Gastrocnemius medialis (tissue), 4 donors: ENCODE measurements around the gene EXOSC3.

Experiments
- POLR2A ChIP-seq, 2 donors: fragments of 450-650 bp; IDR thresholded peaks; one replicate each; pipeline ENCODE4 v1.6.1; 2017; ENCODE audit warnings: antibody characterized with exemption in 2 of 2, mild to moderate bottlenecking in 2 of 2, moderate library complexity in 2 of 2
- TF ChIP-seq, protein P1 (sequence below), 5 experiments: fragments of 450-650 bp in 3 of 5; fragments of 200-600 bp in 2 of 5; sonication (generic) in 2 of 5; IDR thresholded peaks in 4 of 5; conservative IDR thresholded peaks in 1 of 5; 1 replicate in 4 of 5; 2 replicates in 1 of 5; pipeline ENCODE4 v1.5.1; 2016 to 2019; ENCODE audit warnings: antibody characterized with exemption in 5 of 5, mild to moderate bottlenecking in 3 of 5, moderate library complexity in 3 of 5

DNA sequence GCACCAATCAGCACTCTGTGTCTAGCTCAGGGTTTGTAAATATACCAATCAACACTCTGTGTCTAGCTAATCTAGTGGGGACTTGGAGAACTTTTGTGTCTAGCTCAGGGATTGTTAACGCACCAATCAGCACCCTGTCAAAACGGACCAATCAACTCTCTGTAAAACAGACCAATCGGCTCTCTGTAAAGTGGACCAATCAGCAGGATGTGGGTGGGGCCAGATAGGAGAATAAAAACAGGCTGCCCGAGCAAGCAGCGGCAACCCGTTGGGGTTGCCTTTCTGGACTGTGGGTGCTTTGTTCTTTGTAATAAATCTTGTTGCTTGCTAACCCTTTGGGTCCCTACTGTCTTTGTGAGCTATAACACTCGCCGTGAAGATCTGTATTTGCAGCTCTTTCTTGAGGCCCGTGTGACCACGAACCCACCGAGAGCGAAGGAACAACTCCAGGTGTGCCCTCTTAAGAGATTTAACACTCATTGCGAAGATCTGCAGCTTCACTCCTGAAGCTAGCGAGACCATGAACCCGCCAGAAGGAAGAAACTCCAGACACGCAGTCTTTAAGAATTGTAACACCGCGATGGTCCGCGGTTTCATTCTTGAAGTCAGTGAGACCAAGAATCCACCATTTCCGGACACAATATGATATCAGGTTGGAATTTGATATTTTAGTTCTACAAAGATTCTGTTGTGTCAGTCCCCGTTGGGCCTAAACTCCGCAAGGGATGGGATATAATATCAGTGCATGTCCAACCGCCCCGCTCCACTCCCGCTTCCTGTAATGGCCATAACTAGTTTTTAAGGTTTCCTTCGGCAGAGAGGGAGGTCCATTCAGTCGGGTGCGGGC, 32.0 kb downstream of the EXOSC3 start:
- TF ChIP-seq, protein P1, sequence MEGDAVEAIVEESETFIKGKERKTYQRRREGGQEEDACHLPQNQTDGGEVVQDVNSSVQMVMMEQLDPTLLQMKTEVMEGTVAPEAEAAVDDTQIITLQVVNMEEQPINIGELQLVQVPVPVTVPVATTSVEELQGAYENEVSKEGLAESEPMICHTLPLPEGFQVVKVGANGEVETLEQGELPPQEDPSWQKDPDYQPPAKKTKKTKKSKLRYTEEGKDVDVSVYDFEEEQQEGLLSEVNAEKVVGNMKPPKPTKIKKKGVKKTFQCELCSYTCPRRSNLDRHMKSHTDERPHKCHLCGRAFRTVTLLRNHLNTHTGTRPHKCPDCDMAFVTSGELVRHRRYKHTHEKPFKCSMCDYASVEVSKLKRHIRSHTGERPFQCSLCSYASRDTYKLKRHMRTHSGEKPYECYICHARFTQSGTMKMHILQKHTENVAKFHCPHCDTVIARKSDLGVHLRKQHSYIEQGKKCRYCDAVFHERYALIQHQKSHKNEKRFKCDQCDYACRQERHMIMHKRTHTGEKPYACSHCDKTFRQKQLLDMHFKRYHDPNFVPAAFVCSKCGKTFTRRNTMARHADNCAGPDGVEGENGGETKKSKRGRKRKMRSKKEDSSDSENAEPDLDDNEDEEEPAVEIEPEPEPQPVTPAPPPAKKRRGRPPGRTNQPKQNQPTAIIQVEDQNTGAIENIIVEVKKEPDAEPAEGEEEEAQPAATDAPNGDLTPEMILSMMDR (IDR thresholded peaks at IDR 0.05 in 4 of 5, conservative IDR thresholded peaks at IDR 0.05 in 1 of 5), result no peak
- TF ChIP-seq POLR2A (IDR thresholded peaks at IDR 0.05), result no peak
